Stimulated activated CD8-positive, alpha-beta memory T cell treated with anti-CD3 and anti-CD28 coated beads, Interleukin-12 subunit alpha, Interleukin-12 subunit beta, amount 100 ng/mL, for 1 hour (primary cell): ENCODE results near the gene ADISSP.

ENCODE experiments used
- DNase-seq: peaks from one replicate; pipeline ENCODE4 v3.0.0-alpha.2; 2020; ENCODE audit warnings: low read depth

The ADISSP gene

GRCh38 chr20:3755269-3755668 lies 12.3 kb downstream of the ADISSP start:
- no peak for DNase-seq

GRCh38 chr20:3754276-3754630 lies 13.3 kb downstream of the ADISSP start:
- no peak for DNase-seq

GRCh38 chr20:3753501-3754275 lies 13.9 kb downstream of the ADISSP start:
- DNase-seq = no peak

- DNase-seq = peak; percentile 45
Observed at GRCh38 chr20:3753098-3753497, 14.5 kb downstream of the ADISSP start.

GRCh38 chr20:3752386-3752759 lies 15.2 kb downstream of the ADISSP start:
- no peak for DNase-seq

GRCh38 chr20:3751675-3752385 lies 15.7 kb downstream of the ADISSP start:
- no peak for DNase-seq

GRCh38 chr20:3751305-3751674 lies 16.3 kb downstream of the ADISSP start:
- DNase-seq = no peak

- DNase-seq = no peak
Observed at GRCh38 chr20:3749689-3750531, 17.6 kb downstream of the ADISSP start.

GRCh38 chr20:3749087-3749688 lies 18.4 kb downstream of the ADISSP start:
- no peak for DNase-seq

GRCh38 chr20:3748073-3748472 lies 19.5 kb downstream of the ADISSP start:
- no peak for DNase-seq

GRCh38 chr20:3747471-3747870 lies 20.1 kb downstream of the ADISSP start:
- DNase-seq = no peak

- DNase-seq = no peak
Observed at GRCh38 chr20:3745686-3746173, 21.8 kb downstream of the ADISSP start.

- DNase-seq = peak; percentile 39
Observed at GRCh38 chr20:3744806-3745685, 22.5 kb downstream of the ADISSP start.

- DNase-seq = no peak
Observed at GRCh38 chr20:3744037-3744436, 23.5 kb downstream of the ADISSP start.

- no peak for DNase-seq
Observed at GRCh38 chr20:3743251-3743650, 24.3 kb downstream of the ADISSP start.

GRCh38 chr20:3741836-3742458 lies 25.6 kb downstream of the ADISSP start:
- no peak for DNase-seq

GRCh38 chr20:3740615-3741301 lies 26.8 kb downstream of the ADISSP start:
- DNase-seq = no peak

GRCh38 chr20:3739926-3740451 lies 27.6 kb downstream of the ADISSP start:
- DNase-seq = no peak

GRCh38 chr20:3739054-3739925 lies 28.3 kb downstream of the ADISSP start:
- DNase-seq = no peak
